ENCODE data around the gene XRN1.
"Not testable (repeated sequence)": the region's sequence is repeated elsewhere in the genome, so short reads cannot be mapped to it uniquely, and the experiment has no call there.

The XRN1 gene

DNA sequence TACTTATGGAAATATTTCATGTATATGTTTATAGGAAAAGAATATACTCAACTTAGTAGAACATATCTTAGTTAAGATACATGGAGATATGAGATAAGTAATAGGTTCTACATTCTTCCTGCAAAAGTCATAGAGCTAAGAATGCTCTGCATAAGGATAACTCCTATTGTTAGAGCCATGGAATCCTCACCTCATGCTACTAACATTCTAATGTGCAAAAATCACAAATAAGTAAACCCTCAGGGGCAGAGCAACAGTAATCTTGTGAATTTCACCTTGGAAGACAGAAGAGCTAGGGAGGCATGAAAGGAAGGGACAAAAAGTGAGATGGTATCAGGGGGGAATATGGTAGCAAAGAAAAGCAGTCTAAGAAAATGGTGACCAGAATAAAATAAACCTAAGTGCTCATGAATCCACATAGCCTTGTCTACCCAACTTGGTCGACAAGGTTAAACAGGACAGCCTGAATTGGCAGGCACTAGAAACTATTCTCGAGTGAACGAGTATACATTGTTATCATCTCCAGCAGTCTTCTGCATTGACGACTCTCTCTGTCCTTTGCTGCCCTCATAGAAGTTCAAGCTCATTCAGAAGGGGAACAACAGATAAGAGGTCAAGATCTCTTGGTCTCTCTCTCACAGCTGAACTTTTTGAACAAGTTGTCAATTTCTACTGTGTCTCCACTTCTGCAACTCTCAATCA lies 52.8 kb downstream of the XRN1 start:
- Mint-ChIP-seq H3K4me1 (ENCODE audit: low read depth) (no peaks in the 10 kb centered on the region), H3K36me3 (ENCODE audit: low read depth) (peaks cover 32% of the 10 kb centered on the region), H3K27ac (no peak overlapping the region), H3K4me3 (no peak overlapping the region), H3K9me3 (no peaks in the 10 kb centered on the region), H3K27me3 (ENCODE audit: low read depth) (no peaks in the 10 kb centered on the region)

DNA sequence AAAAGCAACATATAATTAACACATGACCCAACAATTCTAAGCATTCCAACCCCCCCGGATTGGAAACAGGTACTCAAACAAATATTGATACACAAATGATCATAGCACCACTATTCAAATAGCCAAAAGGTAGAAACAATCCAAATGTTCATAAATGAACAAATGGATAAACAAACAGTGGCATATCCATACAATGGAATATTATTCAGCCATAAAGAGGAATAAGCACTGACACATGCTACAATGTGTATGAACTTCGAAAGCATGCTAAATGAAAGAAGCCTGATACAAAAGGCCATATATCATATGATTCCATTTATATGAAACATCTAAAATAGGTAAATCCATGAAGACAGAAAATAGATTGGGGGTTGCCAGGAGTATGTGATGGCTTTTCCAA lies 62.8 kb downstream of the XRN1 start:
- no peaks in the 10 kb centered on the region for H3K27me3 Mint-ChIP-seq (ENCODE audit: low read depth)
- H3K4me1 Mint-ChIP-seq (ENCODE audit: low read depth) = peaks cover 4% of the 10 kb centered on the region
- no peak overlapping the region for H3K4me3 Mint-ChIP-seq
- H3K9me3 Mint-ChIP-seq = no peaks in the 10 kb centered on the region
- H3K36me3 Mint-ChIP-seq (ENCODE audit: low read depth) = peaks cover 58% of the 10 kb centered on the region
- H3K27ac Mint-ChIP-seq = no peak overlapping the region

DNA sequence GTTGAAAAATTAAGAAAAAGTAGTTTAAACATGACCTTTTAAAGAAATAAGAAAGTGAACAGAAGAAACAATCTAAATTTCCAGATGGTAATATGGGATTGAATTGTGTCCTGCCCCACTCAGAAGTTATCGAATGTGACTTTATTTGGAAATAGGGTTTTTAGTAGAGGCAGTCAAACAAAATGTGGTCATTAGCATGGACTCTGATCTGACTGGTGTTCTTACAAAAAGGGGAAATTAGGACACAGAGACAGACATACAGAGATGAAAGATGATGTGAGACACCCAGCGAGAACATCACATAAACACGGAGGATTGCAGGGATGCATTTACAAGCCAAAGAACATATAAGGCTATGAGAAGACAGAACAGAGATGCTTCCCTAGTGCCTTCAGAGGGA lies 73.2 kb downstream of the XRN1 start:
- H3K4me1 Mint-ChIP-seq (ENCODE audit: low read depth) = peaks cover 13% of the 10 kb centered on the region
- no peak overlapping the region for H3K27ac Mint-ChIP-seq
- no peak overlapping the region for H3K4me3 Mint-ChIP-seq
- H3K36me3 Mint-ChIP-seq (ENCODE audit: low read depth) = peaks cover 43% of the 10 kb centered on the region
- no peaks in the 10 kb centered on the region for H3K27me3 Mint-ChIP-seq (ENCODE audit: low read depth)
- no peaks in the 10 kb centered on the region for H3K9me3 Mint-ChIP-seq

DNA sequence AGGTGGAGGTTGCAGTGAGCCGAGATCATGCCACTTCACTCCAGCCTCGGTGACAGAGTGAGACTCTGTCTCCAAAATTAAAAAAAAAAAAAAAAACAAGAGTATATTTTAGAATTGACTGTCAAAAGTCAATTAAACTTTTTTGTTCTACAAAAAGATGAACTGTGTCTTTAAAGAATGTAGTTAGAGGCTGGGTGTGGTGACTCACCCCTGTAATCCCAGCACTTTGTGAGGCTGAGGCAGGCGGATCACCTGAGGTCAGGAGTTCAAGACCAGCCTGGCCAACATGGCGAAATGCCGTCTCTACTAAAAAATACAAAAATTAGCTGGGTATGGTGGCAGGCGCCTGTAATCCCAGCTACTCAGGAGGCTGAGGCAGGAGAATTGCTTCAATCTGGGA lies 78.3 kb downstream of the XRN1 start:
- H3K36me3 Mint-ChIP-seq (ENCODE audit: low read depth) = peaks cover 45% of the 10 kb centered on the region
- not testable (repeated sequence) for H3K27ac Mint-ChIP-seq

DNA sequence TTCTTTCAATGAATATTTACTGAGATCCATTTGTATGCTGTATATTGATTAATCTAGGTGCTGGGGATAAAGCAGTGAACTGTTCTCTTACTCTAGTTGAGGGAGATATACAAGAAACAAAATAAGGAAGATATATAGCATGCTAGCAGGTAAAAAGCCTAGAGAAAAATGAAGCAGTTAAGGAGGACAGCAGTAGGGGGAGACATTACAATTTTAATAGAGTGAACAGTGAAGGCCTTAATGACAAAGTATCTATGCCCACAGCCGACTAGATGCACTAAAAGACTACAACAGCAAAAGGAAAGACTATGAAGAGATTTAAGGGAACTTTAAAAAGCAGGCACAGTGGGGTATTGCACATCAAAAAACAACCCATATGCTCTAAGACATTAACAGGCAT lies 81.4 kb downstream of the XRN1 start:
- Mint-ChIP-seq H3K36me3 (ENCODE audit: low read depth) (peaks cover 29% of the 10 kb centered on the region), H3K9me3 (no peaks in the 10 kb centered on the region), H3K4me1 (ENCODE audit: low read depth) (no peaks in the 10 kb centered on the region), H3K27ac (no peak overlapping the region), H3K4me3 (no peak overlapping the region), H3K27me3 (ENCODE audit: low read depth) (no peaks in the 10 kb centered on the region)

More for the DNA sequence above, 78.3 kb downstream of the XRN1 start:
- not testable (repeated sequence) for H3K27me3 Mint-ChIP-seq (ENCODE audit: low read depth); H3K9me3 Mint-ChIP-seq; H3K4me3 Mint-ChIP-seq; H3K4me1 Mint-ChIP-seq (ENCODE audit: low read depth)

DNA sequence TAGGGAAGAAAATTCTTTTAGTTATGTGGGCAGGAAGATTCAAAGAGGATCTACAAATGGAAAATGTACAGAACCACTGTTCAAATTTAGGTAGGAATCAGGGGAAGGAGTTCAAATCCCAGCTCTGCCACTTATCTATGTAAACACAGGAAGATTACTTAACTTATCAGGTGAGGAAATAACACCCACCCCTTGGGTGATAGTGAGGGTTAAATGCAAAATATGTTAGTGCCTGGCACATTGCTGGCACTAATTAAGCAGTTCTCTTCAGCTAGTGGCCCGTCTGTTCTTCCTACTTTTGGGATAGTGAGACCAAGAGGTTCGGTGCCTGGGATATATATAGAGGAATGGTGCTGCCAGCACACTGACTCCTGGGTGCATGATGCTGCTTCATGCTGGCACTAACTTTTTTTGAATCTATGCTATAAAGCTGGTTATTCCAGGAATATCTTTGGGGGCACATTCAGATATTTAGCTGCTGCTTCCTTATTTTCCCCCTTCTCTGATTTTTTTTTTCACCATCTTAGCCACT lies 83.8 kb downstream of the XRN1 start:
- no peak overlapping the region for H3K4me3 Mint-ChIP-seq
- H3K4me1 Mint-ChIP-seq (ENCODE audit: low read depth) = peaks cover 2% of the 10 kb centered on the region
- peaks cover 35% of the 10 kb centered on the region for H3K36me3 Mint-ChIP-seq (ENCODE audit: low read depth)
- no peak overlapping the region for H3K27ac Mint-ChIP-seq
- no peaks in the 10 kb centered on the region for H3K9me3 Mint-ChIP-seq
- H3K27me3 Mint-ChIP-seq (ENCODE audit: low read depth) = no peaks in the 10 kb centered on the region

DNA sequence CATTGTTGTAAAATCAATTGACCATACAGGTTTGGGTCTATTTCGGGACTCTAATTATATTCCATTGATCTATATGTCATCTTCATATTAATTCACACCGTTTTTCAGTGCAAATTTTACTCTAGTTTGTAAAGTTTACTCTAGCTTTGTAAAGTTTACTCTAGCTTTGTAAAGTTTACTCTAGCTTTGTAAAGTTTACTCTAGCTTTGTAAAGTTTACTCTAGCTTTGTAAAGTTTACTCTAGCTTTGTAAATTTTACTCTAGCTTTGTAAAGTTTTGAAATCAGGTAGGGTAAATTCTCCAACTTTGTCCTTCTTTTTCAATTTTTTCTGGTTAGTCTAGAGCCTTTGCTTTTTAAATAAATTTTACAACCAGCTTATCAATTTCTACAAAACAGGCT lies 84.4 kb downstream of the XRN1 start:
- not testable (repeated sequence) for H3K4me3 Mint-ChIP-seq; H3K27me3 Mint-ChIP-seq (ENCODE audit: low read depth); H3K9me3 Mint-ChIP-seq; H3K27ac Mint-ChIP-seq; H3K4me1 Mint-ChIP-seq (ENCODE audit: low read depth)
- H3K36me3 Mint-ChIP-seq (ENCODE audit: low read depth) = peaks cover 34% of the 10 kb centered on the region

DNA sequence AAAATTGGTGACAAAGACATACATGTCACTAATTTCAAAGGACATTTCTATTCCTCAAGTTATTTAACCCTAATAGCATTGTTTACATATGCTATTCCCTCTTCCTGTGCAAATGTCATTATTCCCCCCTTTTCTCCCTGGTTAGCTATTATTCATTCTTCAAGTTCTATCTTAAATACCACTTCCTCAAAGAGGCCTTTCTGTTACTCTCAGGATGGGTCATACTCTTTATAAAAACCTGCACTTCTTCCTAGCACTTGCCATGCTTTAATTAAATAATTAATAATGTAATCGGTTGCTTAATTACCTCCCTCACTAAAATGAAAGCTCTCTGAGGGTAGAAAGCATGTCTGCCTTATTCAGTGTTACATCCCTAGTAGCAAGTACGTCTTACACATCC lies 88.5 kb downstream of the XRN1 start:
- no peak overlapping the region for H3K27ac Mint-ChIP-seq
- no peaks in the 10 kb centered on the region for H3K9me3 Mint-ChIP-seq
- peaks cover 2% of the 10 kb centered on the region for H3K4me1 Mint-ChIP-seq (ENCODE audit: low read depth)
- H3K27me3 Mint-ChIP-seq (ENCODE audit: low read depth) = no peaks in the 10 kb centered on the region
- H3K36me3 Mint-ChIP-seq (ENCODE audit: low read depth) = peaks cover 42% of the 10 kb centered on the region
- no peak overlapping the region for H3K4me3 Mint-ChIP-seq

DNA sequence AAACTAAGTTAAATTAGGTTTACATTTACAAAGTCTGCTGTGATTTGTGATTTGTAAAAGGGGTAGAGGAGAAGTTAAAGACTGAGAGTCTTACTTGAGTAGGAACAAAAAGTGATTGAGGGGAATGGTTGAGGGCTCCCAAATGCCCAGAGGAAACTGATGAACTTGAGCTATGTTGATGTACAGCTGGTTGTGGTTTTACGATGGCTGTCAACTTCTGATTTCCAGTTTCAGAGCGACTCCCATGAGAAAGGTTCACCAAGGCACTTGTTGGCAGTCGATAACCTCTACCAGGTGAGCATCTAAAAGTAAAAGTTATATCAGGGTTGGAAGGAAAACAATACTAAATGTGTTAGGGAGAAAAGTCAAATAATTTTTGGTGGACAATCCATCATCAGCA lies 91.0 kb downstream of the XRN1 start:
- no peaks in the 10 kb centered on the region for H3K27me3 Mint-ChIP-seq (ENCODE audit: low read depth)
- no peak overlapping the region for H3K4me3 Mint-ChIP-seq
- peaks cover 2% of the 10 kb centered on the region for H3K4me1 Mint-ChIP-seq (ENCODE audit: low read depth)
- no peaks in the 10 kb centered on the region for H3K9me3 Mint-ChIP-seq
- H3K27ac Mint-ChIP-seq = no peak overlapping the region
- H3K36me3 Mint-ChIP-seq (ENCODE audit: low read depth) = peaks cover 51% of the 10 kb centered on the region

DNA sequence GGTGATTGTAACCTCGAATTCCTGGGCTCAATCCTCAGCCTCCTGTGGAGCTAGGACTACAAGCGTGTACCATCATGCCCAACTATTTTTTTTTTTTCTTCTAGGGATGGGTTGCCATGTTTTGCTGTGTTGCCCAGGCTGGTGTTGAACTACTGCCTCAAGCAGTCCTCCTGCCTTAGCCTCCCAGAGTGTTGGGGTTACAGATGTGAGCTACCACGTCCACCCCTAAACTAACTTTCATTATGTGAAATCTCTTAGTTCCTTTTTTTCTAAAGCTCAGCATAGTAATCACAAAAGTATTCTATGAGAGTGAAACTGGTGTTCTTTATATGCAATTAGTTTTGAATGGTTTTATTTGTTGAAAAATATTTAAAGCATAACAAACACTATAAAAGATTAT lies 92.1 kb downstream of the XRN1 start:
- H3K36me3 Mint-ChIP-seq (ENCODE audit: low read depth) = peaks cover 46% of the 10 kb centered on the region
- H3K4me1 Mint-ChIP-seq (ENCODE audit: low read depth) = peaks cover 2% of the 10 kb centered on the region
- no peaks in the 10 kb centered on the region for H3K27me3 Mint-ChIP-seq (ENCODE audit: low read depth)
- no peak overlapping the region for H3K27ac Mint-ChIP-seq
- H3K4me3 Mint-ChIP-seq = no peak overlapping the region
- H3K9me3 Mint-ChIP-seq = no peaks in the 10 kb centered on the region

DNA sequence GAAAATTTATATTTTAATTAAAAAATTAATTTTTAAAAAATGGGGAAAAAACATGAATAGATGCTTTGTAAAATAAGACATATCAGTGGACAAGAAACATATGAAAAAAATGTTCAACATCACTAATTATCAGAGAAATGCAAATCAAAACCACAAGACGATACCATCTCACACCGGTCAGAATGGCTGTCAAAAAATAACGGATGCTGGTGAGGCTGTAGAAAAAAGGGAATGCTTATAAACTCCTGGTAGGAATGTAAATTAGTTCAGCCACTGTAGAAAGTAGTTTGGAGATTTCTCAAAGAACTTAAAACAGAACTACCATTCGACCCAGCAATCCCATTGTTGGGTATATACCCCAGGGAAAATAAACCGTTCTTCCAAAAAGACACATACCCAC lies 93.8 kb downstream of the XRN1 start:
- Mint-ChIP-seq H3K27ac (no peak overlapping the region), H3K4me3 (no peak overlapping the region), H3K9me3 (no peaks in the 10 kb centered on the region), H3K36me3 (ENCODE audit: low read depth) (peaks cover 42% of the 10 kb centered on the region), H3K27me3 (ENCODE audit: low read depth) (no peaks in the 10 kb centered on the region), H3K4me1 (ENCODE audit: low read depth) (peaks cover under 1% of the 10 kb centered on the region)

DNA sequence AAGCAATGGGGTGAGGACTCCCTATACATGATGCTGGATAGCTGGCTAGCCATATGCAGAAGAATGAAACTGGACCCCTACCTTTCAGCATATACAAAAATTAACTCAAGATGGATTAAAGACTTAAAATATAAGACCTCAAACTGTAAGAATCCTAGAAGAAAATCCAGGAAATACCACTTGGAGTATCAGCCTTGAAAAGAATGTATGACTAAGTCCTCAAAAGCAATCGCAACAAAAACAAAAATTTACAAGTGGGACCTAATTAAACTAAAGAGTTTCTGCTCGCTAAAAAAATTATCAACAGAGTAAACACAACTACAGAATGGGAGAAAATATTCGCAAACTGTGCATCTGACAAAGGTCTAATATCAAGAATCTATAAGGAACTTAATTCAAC lies 94.3 kb downstream of the XRN1 start:
- H3K36me3 Mint-ChIP-seq (ENCODE audit: low read depth) = peaks cover 46% of the 10 kb centered on the region
- H3K27ac Mint-ChIP-seq = no peak overlapping the region
- no peak overlapping the region for H3K4me3 Mint-ChIP-seq
- H3K27me3 Mint-ChIP-seq (ENCODE audit: low read depth) = no peaks in the 10 kb centered on the region
- no peaks in the 10 kb centered on the region for H3K9me3 Mint-ChIP-seq
- H3K4me1 Mint-ChIP-seq (ENCODE audit: low read depth) = no peaks in the 10 kb centered on the region

DNA sequence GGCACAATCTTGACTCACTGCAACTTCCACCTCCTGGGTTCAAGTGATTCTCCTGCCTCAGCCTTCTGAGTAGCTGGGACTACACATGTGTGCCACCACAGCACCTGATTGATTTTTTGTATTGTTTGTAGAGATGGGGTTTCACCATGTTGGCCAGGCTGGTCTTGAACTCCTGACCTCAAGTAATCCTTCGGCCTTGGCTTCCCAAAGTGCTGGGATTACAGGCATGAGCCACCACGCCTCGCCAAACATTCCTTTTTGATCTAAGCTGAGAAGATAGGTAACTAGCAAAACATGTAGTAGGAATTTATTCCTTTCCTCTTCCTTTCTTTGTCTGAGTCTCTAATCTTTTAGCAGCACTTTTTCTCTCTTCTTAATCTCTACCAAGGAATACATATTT lies 95.1 kb downstream of the XRN1 start:
- not testable (repeated sequence) for H3K27me3 Mint-ChIP-seq (ENCODE audit: low read depth); H3K27ac Mint-ChIP-seq; H3K4me3 Mint-ChIP-seq; H3K9me3 Mint-ChIP-seq; H3K4me1 Mint-ChIP-seq (ENCODE audit: low read depth)
- peaks cover 46% of the 10 kb centered on the region for H3K36me3 Mint-ChIP-seq (ENCODE audit: low read depth)

DNA sequence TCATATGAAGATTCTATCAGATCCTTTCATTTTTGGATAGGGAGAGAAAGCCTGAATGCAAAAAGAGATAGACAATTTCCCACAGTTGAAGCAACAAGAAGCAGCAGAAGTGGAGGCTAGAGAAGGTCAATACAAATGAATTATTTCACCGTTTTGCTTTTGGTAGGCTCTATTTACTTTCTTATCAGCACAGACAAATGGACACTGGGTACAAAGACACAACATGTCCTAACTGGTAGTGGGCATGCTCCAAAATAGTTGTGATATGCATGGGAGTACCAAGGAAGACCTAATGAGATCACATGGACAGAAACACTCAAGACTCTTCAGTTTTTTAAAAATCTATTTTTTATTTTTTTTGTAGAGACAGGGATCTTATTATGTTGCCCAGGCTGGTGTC lies 99.4 kb downstream of the XRN1 start:
- Mint-ChIP-seq H3K27me3 (ENCODE audit: low read depth) (no peaks in the 10 kb centered on the region), H3K9me3 (peaks cover 4% of the 10 kb centered on the region), H3K27ac (no peak overlapping the region), H3K36me3 (ENCODE audit: low read depth) (peaks cover 39% of the 10 kb centered on the region), H3K4me3 (no peak overlapping the region), H3K4me1 (ENCODE audit: low read depth) (no peaks in the 10 kb centered on the region)

DNA sequence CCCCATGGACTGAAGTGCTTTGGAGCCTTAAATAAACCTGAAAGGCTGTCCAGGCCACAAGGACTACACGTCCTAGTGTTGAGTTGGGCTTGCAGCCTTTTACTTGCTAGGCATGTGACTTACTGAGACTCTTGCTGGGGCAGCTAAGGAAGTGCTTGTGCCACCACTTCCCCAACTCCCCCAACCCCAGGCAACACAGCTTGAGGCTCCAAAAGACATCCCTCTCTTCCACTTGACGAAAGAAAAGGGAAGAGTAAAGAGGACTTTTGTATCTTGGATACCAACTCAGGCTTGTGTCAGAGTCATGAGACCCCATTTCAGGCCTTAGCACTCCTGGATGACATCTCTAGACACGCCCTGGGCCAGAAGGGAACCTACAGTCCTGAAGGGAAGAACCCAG lies 109.8 kb downstream of the XRN1 start:
- no peak overlapping the region for H3K4me3 Mint-ChIP-seq
- H3K9me3 Mint-ChIP-seq = peaks cover 30% of the 10 kb centered on the region
- H3K27ac Mint-ChIP-seq = no peak overlapping the region
- peaks cover 63% of the 10 kb centered on the region for H3K36me3 Mint-ChIP-seq (ENCODE audit: low read depth)
- H3K4me1 Mint-ChIP-seq (ENCODE audit: low read depth) = peaks cover 6% of the 10 kb centered on the region
- no peaks in the 10 kb centered on the region for H3K27me3 Mint-ChIP-seq (ENCODE audit: low read depth)

DNA sequence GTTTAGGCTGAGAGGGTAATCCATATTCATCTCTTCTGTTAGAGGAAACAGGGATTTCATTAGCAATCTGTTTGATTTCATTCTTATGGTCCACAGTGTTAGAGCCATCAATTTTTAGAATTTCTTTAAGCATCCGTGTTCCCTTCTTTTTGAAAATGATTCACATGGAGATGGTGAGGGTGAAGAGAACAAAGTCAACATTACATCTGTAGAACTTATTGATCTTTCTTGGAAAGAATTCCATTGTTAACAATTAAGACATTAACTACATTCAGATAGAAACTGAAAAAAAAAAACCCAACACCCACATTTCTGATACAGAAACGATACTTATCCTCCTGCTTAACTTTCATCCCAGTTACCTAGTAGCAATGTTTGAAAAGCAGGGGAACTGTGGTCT lies 115.4 kb downstream of the XRN1 start:
- Mint-ChIP-seq H3K4me1 (ENCODE audit: low read depth) (no peaks in the 10 kb centered on the region), H3K36me3 (ENCODE audit: low read depth) (peaks cover 48% of the 10 kb centered on the region), H3K27me3 (ENCODE audit: low read depth) (no peaks in the 10 kb centered on the region), H3K9me3 (no peaks in the 10 kb centered on the region), H3K27ac (no peak overlapping the region), H3K4me3 (no peak overlapping the region)
